Measurements from ENCODE around the gene PSMA6.

The PSMA6 gene

DNA sequence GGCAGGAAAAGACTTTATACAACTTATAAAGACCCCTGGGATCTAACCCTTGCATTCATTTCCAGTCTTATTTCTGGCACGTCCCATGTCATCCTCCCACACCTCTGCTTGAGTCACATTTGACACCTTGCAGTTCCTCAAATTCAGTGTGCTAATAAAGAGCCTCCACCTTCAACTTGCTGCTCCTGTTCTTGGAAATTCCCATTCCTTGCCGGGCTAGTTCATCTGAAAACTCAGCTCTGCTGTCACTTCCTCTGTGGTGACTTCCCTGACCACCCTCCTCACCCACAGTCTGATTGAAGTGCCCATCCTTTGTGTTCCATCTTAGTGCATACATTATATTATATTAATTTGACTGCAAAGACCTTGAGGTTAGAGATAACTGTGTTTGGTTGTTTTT is 37.4 kb upstream of the PSMA6 start:
- no peaks in the 10 kb centered on the region for H3K27me3 ChIP-seq (ENCODE audit: control insufficient read depth, insufficient read depth, low read length)
- no peaks in the 10 kb centered on the region for H3K4me1 ChIP-seq (ENCODE audit: control insufficient read depth, insufficient read depth, low read length)
- H3K4me2 ChIP-seq (ENCODE audit: low read length), result no peak overlapping the region
- no peaks in the 10 kb centered on the region for H3K9me3 ChIP-seq (replicated peaks; ENCODE audit: low read length)
- no peak overlapping the region for H3K4me3 ChIP-seq (ENCODE audit: low read length)
- H3K36me3 ChIP-seq (ENCODE audit: insufficient read depth, low read length), result no peaks in the 10 kb centered on the region
- H3K9ac ChIP-seq (ENCODE audit: low read depth, low read length), result no peak overlapping the region

DNA sequence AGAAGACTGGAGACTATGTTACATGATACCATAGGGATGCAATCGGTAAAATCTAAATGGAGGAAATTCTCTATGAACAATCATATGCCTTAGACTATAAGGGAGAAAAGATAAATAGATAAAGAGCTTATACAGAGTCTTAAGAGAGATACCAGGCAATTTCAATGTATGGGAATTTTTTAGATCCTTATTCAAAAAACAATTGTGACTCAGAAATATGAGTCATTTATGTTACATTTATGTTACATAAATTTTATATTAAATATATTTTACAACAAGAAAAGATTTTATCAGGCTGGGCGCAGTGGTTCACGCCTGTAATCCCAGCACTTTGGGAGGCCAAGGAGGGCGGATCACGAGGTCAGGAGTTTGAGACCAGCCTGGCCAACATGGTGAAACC is 36.5 kb upstream of the PSMA6 start:
- Histone ChIP-seq H3K9me3 (replicated peaks; ENCODE audit: low read length) (no peaks in the 10 kb centered on the region), H3K27me3 (ENCODE audit: control insufficient read depth, insufficient read depth, low read length) (no peaks in the 10 kb centered on the region), H3K36me3 (ENCODE audit: insufficient read depth, low read length) (no peaks in the 10 kb centered on the region), H3K4me1 (ENCODE audit: control insufficient read depth, insufficient read depth, low read length) (no peaks in the 10 kb centered on the region), H3K4me3 (ENCODE audit: low read length) (no peak overlapping the region), H3K9ac (ENCODE audit: low read depth, low read length) (no peak overlapping the region), H3K4me2 (ENCODE audit: low read length) (no peak overlapping the region)

DNA sequence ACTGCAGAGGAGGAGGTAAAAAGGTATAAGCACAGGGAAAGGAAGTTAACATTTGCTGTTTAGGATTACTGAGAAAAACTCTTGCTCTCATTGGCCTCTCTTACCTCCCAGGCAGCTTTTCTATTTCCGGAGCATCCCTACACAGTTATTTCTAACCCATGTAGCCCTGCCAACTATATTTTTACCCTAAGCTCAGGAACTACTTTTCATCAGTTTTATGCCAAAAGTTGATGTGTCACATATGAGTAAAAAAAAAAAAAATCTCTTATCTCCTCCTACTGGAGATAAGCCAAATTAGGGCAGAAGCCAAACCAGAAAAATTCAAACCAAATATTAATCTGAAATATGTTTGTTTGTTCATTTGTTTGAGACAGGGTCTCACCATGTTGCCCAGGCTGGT is 34.4 kb upstream of the PSMA6 start:
- Histone ChIP-seq H3K36me3 (ENCODE audit: insufficient read depth, low read length) (no peaks in the 10 kb centered on the region), H3K27me3 (ENCODE audit: control insufficient read depth, insufficient read depth, low read length) (no peaks in the 10 kb centered on the region), H3K9ac (ENCODE audit: low read depth, low read length) (no peak overlapping the region), H3K9me3 (replicated peaks; ENCODE audit: low read length) (no peaks in the 10 kb centered on the region), H3K4me2 (ENCODE audit: low read length) (no peak overlapping the region), H3K4me1 (ENCODE audit: control insufficient read depth, insufficient read depth, low read length) (no peaks in the 10 kb centered on the region), H3K4me3 (ENCODE audit: low read length) (no peak overlapping the region)

DNA sequence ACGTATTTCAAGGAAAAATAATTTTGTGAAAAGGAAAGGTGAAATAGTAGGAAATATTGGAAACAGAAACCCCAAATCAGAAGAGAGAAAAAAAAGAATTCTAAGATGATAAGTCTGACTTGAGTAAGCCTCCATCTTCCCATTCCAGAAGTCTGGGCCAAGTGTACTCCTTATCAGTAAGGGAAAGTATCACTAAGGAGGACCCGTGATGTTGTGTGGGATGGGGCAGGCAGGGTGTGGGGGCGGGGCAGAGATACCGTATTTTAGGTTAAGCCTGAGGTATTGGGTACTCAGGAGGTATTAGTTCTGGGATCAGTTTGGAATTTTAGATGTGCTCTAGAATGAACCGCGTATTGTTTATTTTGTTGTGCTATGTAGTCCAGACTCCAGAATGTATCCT is 33.8 kb upstream of the PSMA6 start:
- Histone ChIP-seq H3K4me3 (ENCODE audit: low read length) (no peak overlapping the region), H3K9ac (ENCODE audit: low read depth, low read length) (no peak overlapping the region), H3K4me2 (ENCODE audit: low read length) (no peak overlapping the region), H3K27me3 (ENCODE audit: control insufficient read depth, insufficient read depth, low read length) (no peaks in the 10 kb centered on the region), H3K36me3 (ENCODE audit: insufficient read depth, low read length) (no peaks in the 10 kb centered on the region), H3K9me3 (replicated peaks; ENCODE audit: low read length) (no peaks in the 10 kb centered on the region), H3K4me1 (ENCODE audit: control insufficient read depth, insufficient read depth, low read length) (no peaks in the 10 kb centered on the region)

DNA sequence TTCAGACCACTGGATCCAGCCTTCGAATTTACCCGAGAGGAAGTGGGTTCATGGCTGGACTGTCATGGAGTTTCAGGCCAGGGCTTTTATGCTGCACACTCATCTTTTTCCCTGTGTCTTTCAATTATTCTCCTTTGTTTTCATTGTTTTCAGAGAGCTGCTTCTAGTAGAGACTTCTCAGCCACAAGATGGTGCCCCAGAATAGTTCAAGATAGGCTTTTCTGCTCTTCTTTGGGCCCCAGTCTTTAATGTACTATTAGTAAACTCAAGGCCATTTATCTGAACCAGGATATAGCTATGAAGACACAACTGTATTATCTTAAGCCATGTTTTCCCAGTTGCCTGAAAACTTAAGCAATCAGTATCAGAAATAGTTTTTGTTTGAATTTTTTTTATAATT is 30.4 kb upstream of the PSMA6 start:
- Histone ChIP-seq H3K4me3 (ENCODE audit: low read length) (no peak overlapping the region), H3K4me1 (ENCODE audit: control insufficient read depth, insufficient read depth, low read length) (no peaks in the 10 kb centered on the region), H3K9ac (ENCODE audit: low read depth, low read length) (no peak overlapping the region), H3K4me2 (ENCODE audit: low read length) (no peak overlapping the region), H3K9me3 (replicated peaks; ENCODE audit: low read length) (no peaks in the 10 kb centered on the region), H3K36me3 (ENCODE audit: insufficient read depth, low read length) (peaks cover 4% of the 10 kb centered on the region), H3K27me3 (ENCODE audit: control insufficient read depth, insufficient read depth, low read length) (no peaks in the 10 kb centered on the region)

DNA sequence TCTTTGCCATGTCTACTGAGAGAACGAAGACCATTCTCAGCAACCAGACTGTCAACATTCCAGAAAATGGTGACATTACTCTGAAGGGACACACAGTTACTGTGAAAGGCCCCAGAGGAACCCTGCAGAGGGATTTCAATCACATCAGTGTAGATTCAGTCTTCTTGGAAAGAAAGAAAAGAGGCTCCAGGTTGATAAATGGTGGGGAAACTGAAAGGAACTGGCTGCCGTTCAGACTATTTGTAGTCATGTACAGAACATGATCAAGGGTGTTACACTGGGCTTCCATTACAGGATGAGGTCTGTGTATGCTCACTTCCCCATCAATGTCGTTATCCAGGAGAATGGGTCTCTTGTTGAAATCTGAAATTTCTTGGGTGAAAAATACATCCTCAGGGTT is 29.7 kb upstream of the PSMA6 start:
- no peaks in the 10 kb centered on the region for H3K4me1 ChIP-seq (ENCODE audit: control insufficient read depth, insufficient read depth, low read length)
- no peak overlapping the region for H3K9ac ChIP-seq (ENCODE audit: low read depth, low read length)
- H3K4me3 ChIP-seq (ENCODE audit: low read length), result no peak overlapping the region
- H3K4me2 ChIP-seq (ENCODE audit: low read length), result no peak overlapping the region
- no peaks in the 10 kb centered on the region for H3K9me3 ChIP-seq (replicated peaks; ENCODE audit: low read length)
- H3K36me3 ChIP-seq (ENCODE audit: insufficient read depth, low read length), result peaks cover 8% of the 10 kb centered on the region
- no peaks in the 10 kb centered on the region for H3K27me3 ChIP-seq (ENCODE audit: control insufficient read depth, insufficient read depth, low read length)

DNA sequence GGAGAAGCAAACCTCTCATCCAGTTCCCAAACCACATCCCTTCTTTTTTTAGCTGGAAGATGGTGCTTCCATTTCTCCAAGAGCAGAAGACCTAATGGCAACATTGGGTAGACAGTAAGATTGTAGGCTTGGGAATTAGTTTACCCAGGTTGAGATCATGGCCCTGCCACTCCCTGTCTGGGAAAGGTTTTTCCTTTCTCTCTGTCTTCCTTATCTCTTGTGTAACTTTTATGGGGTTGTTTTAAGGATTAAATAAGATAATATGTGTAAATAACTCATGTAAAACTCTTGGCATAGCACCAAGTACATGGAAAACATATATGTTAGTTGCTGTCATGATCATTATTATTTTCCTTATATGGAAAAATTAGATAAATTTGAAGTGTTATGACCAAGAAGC is 23.2 kb upstream of the PSMA6 start:
- H3K27me3 ChIP-seq (ENCODE audit: control insufficient read depth, insufficient read depth, low read length), result no peaks in the 10 kb centered on the region
- H3K36me3 ChIP-seq (ENCODE audit: insufficient read depth, low read length), result peaks cover 8% of the 10 kb centered on the region
- no peaks in the 10 kb centered on the region for H3K9me3 ChIP-seq (replicated peaks; ENCODE audit: low read length)
- H3K9ac ChIP-seq (ENCODE audit: low read depth, low read length), result no peak overlapping the region
- no peak overlapping the region for H3K4me3 ChIP-seq (ENCODE audit: low read length)
- H3K4me1 ChIP-seq (ENCODE audit: control insufficient read depth, insufficient read depth, low read length), result no peaks in the 10 kb centered on the region
- H3K4me2 ChIP-seq (ENCODE audit: low read length), result no peak overlapping the region

DNA sequence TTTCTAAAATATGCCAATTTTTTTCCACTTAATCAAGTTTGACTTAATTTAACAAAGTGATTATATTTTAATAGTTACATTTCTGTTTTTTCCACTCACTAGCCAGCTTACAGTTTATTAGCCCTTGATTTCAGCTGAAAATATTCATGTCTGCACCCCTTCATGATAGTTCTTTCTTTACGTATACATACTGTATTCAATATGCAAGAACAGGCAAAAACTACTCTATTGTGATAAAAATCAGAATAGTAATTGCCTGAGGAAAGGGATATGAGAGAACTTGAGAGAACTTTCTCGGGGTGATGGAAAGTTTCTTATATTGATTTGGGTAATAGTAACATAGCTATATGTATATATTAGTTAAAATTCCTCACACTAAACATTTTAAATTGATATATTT is 17.4 kb upstream of the PSMA6 start:
- H3K36me3 ChIP-seq (ENCODE audit: insufficient read depth, low read length), result no peaks in the 10 kb centered on the region
- H3K27me3 ChIP-seq (ENCODE audit: control insufficient read depth, insufficient read depth, low read length), result no peaks in the 10 kb centered on the region
- H3K4me2 ChIP-seq (ENCODE audit: low read length), result no peak overlapping the region
- H3K9ac ChIP-seq (ENCODE audit: low read depth, low read length), result no peak overlapping the region
- no peaks in the 10 kb centered on the region for H3K4me1 ChIP-seq (ENCODE audit: control insufficient read depth, insufficient read depth, low read length)
- H3K9me3 ChIP-seq (replicated peaks; ENCODE audit: low read length), result no peaks in the 10 kb centered on the region
- H3K4me3 ChIP-seq (ENCODE audit: low read length), result no peak overlapping the region

DNA sequence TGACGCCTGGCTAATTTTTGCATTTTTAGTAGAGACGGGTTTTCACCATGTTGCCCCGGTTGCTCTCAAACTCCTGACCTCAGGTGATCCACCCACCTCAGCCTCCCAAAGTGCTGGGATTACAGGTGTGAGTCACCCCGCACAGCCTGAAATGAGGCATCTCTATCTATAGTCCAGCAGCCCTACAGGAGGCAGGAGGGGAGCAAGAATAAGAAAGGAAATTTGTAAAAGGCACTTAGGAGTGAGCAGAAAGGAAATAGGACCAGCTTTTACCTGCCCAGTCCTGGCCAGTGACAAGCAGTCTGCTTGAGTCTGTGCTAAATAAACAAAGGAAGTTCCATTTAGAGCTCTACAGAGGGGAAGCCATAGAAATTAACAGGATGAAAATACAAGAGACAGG is 15.0 kb upstream of the PSMA6 start:
- H3K4me1 ChIP-seq (ENCODE audit: control insufficient read depth, insufficient read depth, low read length), result no peaks in the 10 kb centered on the region
- no peaks in the 10 kb centered on the region for H3K9me3 ChIP-seq (replicated peaks; ENCODE audit: low read length)
- H3K9ac ChIP-seq (ENCODE audit: low read depth, low read length), result no peak overlapping the region
- H3K36me3 ChIP-seq (ENCODE audit: insufficient read depth, low read length), result peaks cover under 1% of the 10 kb centered on the region
- no peaks in the 10 kb centered on the region for H3K27me3 ChIP-seq (ENCODE audit: control insufficient read depth, insufficient read depth, low read length)
- no peak overlapping the region for H3K4me2 ChIP-seq (ENCODE audit: low read length)
- H3K4me3 ChIP-seq (ENCODE audit: low read length), result no peak overlapping the region

DNA sequence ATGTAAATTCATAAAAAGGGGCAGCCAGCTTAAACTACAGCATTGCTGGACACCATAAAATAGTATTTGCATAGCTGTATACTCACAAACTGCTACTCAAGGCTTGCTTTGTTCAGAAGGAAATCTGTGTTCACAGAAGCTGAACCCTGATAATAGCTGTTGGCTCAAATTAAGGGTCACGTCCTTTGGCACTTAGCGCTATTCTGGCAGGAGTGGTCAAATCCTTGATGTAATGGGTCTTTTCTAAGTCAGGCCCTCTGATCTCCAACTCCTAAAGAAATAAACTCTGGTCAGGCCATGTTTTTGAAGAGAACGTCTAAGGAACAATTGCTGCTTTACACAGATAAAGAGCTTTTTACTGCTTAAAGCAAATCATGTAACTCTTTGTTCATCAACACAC is 12.8 kb upstream of the PSMA6 start:
- H3K9me3 ChIP-seq (replicated peaks; ENCODE audit: low read length), result no peaks in the 10 kb centered on the region
- no peak overlapping the region for H3K9ac ChIP-seq (ENCODE audit: low read depth, low read length)
- no peaks in the 10 kb centered on the region for H3K27me3 ChIP-seq (ENCODE audit: control insufficient read depth, insufficient read depth, low read length)
- no peaks in the 10 kb centered on the region for H3K4me1 ChIP-seq (ENCODE audit: control insufficient read depth, insufficient read depth, low read length)
- H3K4me3 ChIP-seq (ENCODE audit: low read length), result no peak overlapping the region
- H3K36me3 ChIP-seq (ENCODE audit: insufficient read depth, low read length), result peaks cover 4% of the 10 kb centered on the region
- no peak overlapping the region for H3K4me2 ChIP-seq (ENCODE audit: low read length)

DNA sequence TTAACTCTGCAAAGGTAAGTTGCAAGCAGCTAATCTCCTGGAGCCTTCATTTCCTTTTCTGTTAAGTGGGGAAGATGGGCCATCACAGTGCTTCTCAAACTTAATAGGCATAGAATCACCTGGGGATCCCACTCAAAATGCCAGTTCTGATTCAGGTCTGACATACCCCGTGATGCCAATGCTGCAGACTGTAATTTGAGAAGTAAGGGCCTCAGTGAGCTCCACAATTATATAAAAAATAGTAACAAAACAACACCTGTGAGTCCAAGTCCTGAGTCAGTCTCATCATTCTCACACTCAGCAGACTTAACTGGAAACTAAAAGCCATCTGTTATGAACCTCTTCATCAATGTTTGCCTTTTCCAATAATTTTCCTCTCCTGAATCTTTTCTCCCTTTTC is 10.8 kb upstream of the PSMA6 start:
- no peak overlapping the region for H3K9ac ChIP-seq (ENCODE audit: low read depth, low read length)
- no peak overlapping the region for H3K4me3 ChIP-seq (ENCODE audit: low read length)
- H3K4me1 ChIP-seq (ENCODE audit: control insufficient read depth, insufficient read depth, low read length), result no peaks in the 10 kb centered on the region
- no peak overlapping the region for H3K4me2 ChIP-seq (ENCODE audit: low read length)
- no peaks in the 10 kb centered on the region for H3K9me3 ChIP-seq (replicated peaks; ENCODE audit: low read length)
- H3K36me3 ChIP-seq (ENCODE audit: insufficient read depth, low read length), result peaks cover 4% of the 10 kb centered on the region
- H3K27me3 ChIP-seq (ENCODE audit: control insufficient read depth, insufficient read depth, low read length), result no peaks in the 10 kb centered on the region

DNA sequence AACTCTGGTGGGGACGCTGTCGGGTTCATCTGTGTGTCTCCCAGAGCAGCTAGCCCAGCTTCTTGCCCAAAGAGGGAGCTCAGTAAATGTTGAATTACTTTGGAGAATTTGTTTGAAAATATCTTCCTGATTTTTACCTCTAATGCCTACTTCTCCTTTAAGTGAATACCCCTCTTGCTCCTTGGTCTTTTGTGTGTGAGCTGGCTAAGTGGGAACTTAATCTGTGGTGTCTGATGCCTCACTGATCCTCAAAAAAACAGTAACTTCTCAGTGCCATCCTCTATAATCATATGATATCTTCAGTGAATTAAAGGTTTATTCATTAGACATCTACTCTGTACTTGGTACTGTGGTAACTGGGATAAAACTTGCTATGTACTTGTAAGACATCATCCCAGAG is 7.7 kb upstream of the PSMA6 start:
- H3K9ac ChIP-seq (ENCODE audit: low read depth, low read length), result no peak overlapping the region
- no peaks in the 10 kb centered on the region for H3K4me1 ChIP-seq (ENCODE audit: control insufficient read depth, insufficient read depth, low read length)
- no peaks in the 10 kb centered on the region for H3K9me3 ChIP-seq (replicated peaks; ENCODE audit: low read length)
- peaks cover 4% of the 10 kb centered on the region for H3K36me3 ChIP-seq (ENCODE audit: insufficient read depth, low read length)
- H3K4me2 ChIP-seq (ENCODE audit: low read length), result no peak overlapping the region
- H3K4me3 ChIP-seq (ENCODE audit: low read length), result no peak overlapping the region
- no peaks in the 10 kb centered on the region for H3K27me3 ChIP-seq (ENCODE audit: control insufficient read depth, insufficient read depth, low read length)
